8988T (cell line): ENCODE data around the gene PLA2G4D.

Source experiments
- DNase-seq: peaks from one replicate; pipeline ENCODE4 v3.0.0; 2011

Gene PLA2G4D, protein sequence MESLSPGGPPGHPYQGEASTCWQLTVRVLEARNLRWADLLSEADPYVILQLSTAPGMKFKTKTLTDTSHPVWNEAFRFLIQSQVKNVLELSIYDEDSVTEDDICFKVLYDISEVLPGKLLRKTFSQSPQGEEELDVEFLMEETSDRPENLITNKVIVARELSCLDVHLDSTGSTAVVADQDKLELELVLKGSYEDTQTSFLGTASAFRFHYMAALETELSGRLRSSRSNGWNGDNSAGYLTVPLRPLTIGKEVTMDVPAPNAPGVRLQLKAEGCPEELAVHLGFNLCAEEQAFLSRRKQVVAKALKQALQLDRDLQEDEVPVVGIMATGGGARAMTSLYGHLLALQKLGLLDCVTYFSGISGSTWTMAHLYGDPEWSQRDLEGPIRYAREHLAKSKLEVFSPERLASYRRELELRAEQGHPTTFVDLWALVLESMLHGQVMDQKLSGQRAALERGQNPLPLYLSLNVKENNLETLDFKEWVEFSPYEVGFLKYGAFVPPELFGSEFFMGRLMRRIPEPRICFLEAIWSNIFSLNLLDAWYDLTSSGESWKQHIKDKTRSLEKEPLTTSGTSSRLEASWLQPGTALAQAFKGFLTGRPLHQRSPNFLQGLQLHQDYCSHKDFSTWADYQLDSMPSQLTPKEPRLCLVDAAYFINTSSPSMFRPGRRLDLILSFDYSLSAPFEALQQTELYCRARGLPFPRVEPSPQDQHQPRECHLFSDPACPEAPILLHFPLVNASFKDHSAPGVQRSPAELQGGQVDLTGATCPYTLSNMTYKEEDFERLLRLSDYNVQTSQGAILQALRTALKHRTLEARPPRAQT

DNA sequence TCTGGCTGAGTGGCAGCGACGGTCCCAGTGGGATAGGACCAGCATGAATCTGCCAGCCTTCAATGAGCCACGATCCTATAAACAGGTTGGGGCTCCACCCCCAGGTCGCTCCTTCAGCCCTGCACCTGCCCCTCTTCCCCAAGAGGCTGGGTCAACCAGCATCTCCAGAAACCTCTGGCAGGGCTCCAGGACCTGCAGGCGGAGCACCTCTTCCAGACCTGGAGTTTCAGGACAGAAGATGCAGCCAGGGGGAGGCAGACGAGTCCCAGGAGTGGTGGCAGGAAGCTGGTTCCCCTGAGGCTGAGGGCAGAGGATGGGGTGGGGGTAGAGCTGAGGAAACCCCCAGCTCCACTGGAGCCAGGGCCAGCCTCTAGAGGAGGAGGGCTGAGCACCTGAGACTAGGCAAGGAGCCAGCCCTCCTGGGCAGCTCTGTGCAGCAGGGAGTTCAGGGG, at the start of gene PLA2G4D:
Gene PLA2G4D (minus strand): TSS at position 51 of the 452 bp plus-strand sequence. CDS start 103 bp downstream, outside the sequence.
- DNase-seq: no peak

DNA sequence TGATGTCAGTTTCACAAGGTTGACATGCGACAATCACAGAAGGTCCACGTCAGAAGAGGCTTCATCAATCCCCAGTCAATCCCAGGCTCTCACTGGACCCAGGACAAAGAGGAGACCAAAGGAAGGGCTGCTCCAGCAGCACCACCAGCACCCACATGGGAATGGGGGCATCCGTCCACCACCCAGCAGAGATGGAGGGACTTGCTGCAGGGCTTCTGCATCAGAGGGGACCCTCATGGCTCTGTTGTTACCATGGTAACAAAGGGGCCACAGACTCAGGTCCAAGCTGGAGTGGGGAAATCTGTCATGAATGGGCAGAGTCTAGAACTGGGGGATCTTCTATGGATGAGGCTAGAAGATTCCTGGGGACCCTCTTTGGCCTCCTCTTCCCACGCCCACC, 49.0 kb upstream of the PLA2G4D start:
- DNase-seq: no peak

DNA sequence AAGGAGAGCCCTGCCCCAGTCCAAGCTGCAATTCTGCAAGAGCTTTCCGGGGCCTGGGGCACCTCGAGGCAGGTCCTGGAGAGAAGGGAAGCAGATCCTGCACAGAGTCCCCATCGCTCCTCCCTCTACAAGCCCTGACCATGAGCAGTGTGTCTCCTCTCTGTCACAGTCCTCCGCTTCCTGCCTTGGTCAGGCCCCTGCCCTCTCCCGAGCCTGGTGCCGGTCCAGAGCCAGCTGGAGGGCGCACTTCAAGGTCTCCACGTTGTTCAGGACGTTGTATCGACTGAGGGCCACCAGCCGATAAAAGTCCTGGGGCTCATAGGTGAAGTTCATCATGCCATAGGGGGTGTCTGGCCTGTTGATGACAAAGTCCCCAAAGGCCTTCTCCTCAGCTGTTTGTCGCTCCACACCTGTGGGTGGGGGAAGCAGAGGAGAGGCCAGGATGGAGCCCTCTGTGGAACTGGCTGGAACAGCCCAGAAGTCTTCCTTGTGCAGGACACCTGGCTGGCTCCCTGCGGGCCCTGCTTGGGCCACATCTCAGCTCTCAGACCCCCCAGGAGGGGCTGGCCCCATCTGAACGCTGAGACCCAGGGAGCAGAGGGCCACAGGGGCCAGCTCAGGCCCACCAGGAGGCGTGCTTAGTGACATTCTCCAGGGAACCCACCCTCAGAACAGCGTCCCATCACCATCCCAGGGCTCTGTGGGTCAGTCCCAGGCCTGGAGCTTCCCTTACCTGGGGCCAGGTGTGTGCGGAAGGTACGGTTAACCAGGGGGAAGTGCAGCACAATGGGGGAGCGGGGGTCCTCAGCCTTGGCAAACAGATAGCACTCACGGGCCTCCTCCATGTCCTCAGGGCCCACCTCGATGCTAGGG, 47.7 kb upstream of the PLA2G4D start:
- DNase-seq: no peak

- no peak for DNase-seq
Observed at GRCh38 chr15:42141246-42141645, 46.9 kb upstream of the PLA2G4D start.

DNA sequence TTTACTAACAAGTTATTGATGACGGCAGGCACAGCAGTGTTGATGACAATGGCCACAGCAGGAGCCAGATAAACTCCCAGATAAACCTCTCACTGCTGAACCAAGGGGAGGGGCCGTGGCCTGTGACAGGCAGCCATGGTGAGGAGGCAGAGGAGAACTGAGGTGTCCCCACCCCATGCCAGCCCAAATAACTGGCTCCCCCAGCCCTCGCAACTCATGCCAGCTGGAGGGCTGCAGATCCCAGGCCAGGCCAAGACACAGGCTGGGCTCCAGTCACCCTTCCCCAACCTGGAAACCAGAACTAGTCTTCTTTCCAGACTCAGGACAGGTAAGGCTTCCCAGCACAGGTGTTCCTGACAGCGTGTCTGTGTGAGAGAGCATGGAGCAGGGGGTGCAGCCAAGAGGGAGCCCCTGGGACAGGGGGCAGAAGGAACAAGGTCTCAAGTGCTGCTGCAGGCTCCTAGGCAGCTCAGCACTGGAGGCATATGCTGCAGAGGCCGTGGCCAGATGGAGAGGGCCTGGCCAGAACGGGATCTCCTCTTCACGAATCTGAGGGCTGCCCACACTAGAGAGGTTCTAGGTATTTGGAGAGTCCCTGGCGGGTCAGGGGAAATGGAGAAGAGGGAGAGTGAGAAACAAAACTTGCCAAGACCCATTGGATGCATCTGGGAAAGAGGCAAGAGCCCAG, 46.2 kb upstream of the PLA2G4D start:
- DNase-seq: no peak

DNA sequence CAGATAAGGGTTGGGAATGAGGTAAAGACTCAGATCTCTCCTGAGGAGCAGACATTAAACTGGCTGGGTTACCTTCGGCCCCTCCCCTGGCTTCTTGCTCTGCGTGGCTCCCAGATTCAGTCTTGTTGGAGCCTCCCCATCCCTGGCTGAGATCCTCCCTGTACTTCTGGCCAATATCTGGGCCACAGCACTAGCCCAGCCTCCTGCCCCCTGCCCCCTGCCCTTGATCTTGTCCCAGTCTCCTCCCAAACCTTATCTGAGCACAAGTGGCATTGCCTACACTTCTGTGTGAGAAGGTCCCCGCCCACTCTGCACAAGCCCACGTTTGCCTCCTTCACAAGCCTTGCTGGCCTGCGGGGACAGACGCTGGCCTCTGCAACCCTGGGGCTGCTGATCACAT, 45.2 kb upstream of the PLA2G4D start:
- no peak for DNase-seq

GRCh38 chr15:42138968-42139386, 44.6 kb upstream of the PLA2G4D start:
- DNase-seq: no peak

- DNase-seq: no peak
Observed at GRCh38 chr15:42138411-42138810, 44.0 kb upstream of the PLA2G4D start.

DNA sequence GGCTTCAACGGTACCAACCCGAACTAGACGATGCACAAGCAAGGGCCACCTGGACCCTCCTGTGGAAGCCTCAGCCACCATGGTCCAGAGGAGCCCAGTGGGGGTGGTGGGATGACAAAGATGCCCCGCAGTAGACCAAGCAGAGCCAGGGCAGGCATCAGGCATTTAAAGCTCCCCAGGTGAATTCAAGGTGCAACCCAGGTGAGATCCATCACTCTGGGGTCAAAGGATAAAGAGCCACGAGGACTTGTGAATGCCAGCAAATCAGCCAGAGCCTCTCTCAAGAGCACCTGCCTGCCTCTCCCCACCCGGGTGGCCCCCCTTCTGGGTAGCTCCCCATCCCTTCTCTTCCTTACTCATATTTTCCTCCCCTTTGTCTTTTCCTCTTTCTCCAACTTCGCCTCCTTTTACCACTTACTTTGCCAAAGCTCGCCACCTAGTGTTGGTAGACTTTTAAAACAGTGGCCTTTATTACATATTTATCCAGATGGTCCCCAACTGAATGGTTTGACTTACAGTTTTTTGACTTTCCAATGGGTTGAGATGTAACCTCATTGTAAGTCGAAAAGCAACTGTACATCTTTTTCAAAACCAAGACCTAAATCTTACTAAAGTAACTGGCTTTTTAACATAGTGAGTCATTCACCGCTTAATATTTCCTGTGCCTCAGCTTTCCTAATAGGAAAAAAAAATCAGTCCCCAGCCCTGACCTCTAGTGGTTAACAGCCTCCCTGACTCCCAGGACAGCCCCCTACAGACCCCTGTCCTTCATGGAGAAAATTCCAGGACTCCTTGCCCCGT, 43.3 kb upstream of the PLA2G4D start:
- DNase-seq: peak; percentile 51

DNA sequence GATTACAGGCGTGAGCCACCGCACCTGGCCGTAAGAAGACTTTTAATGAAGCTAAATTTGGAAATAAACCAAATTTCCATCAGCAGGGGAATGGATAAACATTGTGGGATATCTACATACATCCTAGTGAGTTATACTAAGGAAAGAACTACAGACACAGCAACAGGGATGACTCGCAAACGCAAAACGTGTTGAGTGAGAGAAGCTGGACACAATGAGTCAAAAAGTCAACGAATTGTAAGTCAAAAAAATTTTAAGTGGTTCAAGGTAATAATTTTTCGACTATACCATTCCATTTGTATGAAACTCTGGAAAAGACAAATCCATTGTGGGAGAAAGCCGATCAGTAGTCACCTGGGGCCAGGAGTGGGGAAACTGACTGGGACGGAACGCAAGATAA, 42.2 kb upstream of the PLA2G4D start:
- no peak for DNase-seq

DNA sequence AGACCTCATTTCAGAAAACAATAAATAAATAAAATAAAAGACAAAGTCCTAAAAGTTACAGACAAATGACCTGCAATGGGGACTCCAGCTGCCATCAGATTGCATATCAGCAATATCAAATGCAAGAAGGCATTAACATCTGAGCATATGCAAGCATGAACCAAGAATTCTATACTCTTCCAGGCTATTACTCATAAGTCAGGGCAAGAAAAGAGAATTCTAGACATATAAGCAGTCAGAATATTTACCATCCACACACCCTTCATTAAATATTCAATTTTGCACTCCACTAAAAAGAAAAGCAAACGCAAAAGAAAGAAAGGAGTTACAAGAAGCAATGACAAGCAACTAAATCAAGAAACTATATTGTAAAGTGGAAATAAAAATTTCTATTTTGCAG, 41.0 kb upstream of the PLA2G4D start:
- DNase-seq: no peak

DNA sequence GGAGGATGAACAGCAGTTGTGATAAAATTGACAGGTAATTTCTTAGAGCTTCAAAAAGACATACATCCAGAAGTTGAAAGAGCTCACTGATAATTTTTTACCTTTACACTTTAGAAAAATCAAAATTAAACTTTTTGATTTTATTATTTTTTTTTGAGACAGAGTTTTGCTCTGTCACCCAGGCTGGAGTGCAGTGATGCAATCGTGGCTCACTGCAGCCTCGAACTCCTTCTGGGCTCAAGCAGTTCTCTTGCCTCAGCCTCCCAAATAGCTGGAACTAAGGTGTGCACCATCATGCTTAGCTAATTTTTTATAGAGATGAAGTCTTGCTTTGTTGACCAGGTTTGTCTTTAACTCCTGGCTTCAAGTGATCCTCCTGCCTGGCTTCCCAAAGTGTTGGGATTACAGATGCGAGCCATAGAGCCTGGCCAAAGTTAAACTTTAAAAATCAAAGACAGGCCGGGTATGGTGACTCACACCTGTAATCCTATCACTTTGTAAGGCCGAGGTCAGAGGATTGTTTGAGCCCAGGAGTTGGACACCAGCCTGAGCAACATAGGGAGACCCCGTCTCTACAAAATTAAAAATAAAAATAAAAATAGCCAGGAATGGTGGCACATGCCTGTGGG, 40.4 kb upstream of the PLA2G4D start:
- no peak for DNase-seq

- peak; percentile 50 for DNase-seq
Observed at GRCh38 chr15:42133886-42134502, 39.6 kb upstream of the PLA2G4D start.

DNA sequence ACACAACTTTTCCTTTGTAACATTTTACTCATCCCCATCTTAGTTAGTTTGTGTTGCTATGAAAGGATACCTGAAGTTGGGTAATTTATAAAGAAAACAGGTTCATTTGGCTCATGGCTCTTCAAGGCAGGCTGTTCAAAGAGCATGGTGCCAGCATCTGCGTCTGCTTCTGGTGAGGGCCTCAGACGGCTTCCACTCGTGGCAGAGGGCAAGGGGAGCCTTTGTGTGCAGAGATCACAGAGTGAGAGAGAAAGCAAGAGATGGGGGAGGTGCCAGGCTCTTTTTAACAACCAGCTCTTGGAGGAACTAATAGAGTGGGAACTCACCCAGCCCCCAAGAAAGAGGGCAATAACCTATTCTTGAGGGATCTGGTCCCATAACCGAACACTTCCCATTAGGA, 39.0 kb upstream of the PLA2G4D start:
- no peak for DNase-seq

DNA sequence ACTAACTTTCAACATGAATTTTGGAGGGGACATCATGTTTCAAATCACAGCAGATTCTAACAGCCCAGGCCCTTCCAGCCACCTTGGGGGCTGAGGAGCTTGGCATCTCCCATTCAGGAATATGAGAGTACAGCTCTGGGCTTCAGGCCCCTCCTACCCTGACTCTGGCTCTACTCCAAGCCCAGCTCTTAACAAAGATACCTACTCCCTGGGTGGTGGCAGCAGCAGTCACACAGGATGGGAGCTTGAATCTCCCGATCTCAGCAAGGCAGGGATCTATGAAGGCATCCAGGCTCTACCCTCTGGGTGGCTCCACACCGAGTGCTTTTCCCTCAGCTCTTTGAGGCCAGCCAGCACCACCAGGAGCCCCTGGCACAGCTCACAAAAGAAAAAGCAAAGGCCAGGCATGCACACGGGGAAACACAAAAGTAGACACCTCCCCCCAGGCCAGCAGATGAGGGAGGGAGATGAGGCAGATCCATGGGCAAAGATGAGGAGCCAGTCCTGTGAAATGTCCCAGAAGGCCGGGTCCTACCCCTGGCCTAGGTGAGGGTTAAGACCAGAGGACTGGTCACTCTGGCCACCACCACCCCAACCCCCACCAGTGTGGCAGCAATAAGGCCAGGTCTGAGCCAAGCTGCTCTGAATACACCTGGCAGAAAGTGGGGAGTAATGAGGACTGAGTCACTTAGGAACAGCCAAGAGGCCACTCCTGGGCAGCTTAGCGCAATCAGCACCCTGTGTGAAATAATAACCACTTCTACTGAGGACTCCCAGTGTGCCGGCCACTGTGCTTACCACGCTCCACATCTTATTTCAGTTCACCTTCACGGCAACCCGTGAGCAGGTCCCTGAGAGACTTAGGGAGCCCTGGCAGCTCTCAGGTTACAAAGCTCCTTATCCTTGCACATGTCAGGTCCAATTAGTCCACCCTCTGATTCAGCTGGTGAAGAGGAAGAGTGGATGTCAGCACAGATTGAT, 37.8 kb upstream of the PLA2G4D start:
- no peak for DNase-seq

DNA sequence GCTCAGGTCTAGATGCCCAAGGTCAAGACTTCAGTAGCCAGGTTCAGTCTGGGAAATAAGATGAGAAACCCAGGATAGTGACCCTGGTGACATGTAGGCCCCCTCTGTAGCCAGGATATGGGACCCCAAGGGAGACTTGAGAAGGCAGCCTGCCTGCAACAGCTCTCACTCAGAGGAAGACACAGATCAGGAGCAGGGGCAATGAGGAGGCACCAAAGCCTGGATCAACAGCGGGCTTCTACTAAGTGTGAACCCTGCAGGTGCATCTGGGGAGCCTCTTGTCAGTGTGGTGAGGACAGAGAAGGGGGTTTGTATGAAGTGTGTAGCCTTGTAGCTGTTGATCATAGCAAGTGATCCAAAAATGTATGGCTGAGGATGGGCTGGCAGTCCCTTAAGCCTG, 36.6 kb upstream of the PLA2G4D start:
- DNase-seq: no peak

DNA sequence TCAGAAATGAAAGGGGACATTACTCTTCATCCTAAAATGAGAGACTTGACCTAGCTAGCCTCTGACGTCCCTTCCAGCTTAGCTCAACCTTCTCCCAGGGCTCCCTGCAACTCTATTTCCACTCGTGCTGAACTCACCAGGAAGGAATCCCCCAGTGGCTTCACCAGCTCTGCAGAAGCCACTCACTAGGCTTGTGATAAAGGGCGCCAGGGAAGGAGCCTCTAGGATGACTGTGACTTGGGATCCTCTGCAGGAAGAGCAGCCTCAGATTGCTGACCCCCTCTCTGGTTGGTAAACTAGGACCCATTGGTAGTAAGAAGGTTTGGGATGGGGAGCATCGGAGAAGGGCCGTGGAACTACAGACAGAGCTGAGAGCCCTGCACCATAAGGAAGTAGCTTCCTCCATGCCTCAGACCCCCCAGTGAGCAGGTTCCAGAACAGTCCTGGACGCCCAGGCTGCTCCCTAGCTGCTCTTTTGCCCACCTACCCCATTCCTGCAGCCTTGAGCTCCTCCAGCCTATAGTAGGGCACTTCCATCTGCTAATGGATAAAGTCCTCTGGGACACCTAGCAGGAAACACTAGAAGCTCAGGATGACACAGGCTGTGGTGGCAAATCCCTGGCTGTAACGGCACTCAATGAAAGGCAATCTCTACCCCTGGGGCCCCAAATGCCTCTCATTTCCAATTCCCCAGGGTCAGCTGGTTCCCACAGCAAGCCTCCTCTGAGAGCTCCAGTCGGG, 36.1 kb upstream of the PLA2G4D start:
- no peak for DNase-seq

DNA sequence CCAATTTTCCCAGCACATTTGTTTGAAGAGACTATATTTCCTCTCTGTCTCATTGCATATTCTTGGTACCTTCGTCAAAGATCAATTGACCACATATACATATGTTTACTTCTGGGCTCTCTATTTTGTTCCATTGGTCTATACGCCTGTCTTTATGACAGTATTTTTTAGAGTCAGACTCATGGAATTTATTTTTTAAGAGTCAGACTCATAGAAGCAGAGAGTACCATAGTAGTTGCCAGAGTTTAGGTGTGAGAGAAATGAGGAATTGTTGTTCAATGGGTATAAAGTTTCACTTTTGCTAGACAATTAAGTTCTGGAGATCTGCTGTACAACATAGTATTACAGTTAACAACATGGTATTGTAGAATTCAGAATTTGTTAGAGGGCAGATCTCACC, 35.0 kb upstream of the PLA2G4D start:
- DNase-seq: no peak

DNA sequence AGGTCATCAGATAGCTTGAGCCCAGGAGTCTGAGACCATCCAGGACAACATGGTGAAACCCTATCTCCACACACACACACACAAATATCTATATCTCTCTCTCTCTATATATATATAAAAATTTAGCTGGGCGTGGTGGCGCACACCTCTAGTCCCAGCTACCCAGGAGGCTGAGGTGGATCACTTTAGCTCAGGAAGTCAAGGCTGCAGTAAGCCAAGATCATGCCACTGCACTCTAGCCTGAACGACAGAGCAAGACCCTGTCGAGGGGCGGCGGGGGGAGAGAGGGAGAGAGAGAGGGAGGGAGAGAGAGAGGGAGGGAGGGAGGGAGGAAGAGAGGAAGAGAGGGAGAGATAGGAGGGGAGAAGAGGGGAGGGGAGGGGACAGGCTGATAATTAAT, 34.1 kb upstream of the PLA2G4D start:
- no peak for DNase-seq
